Stimulated activated CD4-positive, alpha-beta T cell treated with anti-CD3 and anti-CD28 coated beads, Interleukin-1b, Interleukin-23, amount 100 ng/mL, for 48 hours (primary cell): ENCODE data around the gene SPOCK1.
"Not testable (repeated sequence)": the region's sequence is repeated elsewhere in the genome, so short reads cannot be mapped to it uniquely, and the experiment has no call there.

Source experiments
- DNase-seq: peaks from one replicate; pipeline ENCODE4 v3.0.0-alpha.2; 2020

Gene SPOCK1

DNA sequence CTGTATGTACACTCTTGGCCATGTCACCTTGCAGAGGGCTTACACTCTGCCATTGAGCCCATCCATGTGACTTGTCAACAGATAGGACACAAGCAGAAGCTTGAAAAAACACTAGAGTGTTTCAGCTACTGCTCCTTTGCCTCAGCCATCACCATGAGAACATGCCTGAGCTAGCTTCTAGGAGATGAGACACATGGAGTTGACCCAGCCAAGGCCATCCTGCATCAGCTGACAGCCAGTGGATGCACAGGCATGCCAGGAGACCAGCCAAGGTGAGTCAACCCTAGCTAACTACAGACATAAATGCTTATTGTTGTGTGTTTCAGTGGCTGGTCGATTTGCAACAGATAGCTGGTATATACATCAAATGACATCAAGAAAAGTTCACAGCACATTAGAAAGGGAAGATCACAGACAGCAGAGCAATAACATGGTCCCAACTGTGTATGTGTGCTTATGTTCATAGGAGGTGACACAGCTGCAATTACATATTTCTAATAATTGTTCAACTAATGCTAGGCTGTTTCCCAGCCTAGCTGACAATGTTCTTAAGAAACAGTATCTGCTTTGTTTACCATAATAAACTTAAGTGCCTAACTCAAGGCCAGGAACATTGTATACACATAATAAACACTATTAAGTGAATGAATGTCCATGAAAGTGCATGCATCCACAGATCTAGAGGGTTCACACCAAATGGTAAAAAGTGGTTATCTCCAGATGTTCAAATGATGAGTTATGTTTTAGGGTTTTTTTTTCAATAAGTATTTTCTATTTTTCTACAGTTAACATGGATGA lies 105.7 kb downstream of the SPOCK1 start:
- no peak for DNase-seq

DNA sequence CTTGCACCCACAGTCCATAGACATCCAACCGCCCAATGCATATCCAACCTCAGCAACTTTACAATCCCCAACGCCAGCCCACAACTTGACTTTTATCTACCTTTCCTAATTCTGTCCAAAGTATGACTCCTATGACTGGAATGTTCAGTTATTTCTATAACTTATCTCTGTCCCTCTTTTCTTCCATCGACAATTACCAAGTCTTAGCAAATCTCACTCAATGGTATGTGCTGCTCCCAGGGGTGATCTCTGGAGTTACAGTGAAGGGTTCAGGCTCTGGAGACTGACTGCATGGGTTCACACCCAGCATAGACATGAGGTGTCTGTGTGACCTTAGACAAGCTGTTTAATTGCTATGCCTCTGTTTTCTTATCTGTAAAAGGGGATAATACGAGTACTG lies 106.9 kb downstream of the SPOCK1 start:
- no peak for DNase-seq

DNA sequence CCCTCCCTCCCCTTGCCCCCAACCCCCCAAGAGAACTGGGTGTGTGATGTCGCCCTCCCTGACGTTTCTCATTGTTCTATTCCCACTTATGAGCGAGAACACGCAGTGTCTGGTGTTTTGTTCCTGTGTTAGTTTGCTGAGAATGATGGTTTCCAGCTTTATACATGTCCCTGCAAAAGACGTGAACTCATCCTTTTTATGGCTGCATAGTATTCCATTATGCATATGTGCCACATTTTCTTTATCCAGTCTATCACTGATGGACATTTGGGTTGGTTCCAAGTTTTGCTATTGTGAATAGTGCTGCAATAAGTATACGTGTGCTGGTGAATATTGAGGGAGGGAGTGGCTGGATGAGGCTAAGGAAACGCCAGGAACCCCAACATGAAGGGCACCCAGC lies 108.1 kb downstream of the SPOCK1 start:
- DNase-seq = not testable (repeated sequence)

DNA sequence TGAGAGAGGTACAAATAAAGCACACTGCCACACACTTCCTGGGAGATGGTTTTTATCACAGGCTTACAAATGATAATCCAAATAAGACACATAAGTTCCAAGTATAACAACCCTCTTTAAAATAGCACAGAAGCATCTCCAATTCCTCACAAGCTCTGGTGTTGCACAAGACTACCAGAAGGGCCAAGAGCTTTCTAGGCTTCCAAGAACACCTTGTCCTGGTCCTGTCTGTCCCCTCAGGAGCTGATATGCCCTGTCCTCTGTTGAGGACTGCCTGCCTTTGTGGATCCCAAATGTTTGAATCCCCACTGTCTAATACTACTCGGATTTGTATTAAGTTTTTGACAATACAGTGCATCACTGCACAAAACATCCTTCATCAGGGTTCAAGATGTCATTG lies 110.1 kb downstream of the SPOCK1 start:
- no peak for DNase-seq

DNA sequence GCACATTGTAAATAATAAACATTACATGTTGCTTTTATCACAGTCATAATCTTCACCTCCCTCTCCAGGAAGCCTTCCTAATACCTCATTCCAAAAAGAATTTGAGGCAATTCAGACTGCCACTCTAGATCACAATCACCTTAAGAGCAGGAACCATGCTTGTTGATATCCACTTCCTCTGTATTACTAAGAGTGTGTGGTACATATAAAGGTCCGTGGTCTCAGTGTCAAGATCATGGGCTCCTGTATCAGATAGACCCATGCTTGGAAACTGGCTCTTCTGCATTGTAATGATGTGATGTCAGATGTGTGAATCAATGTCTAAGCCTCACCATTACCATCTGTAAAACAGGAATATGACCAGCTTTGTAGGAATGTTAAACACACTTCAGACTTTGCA lies 114.1 kb downstream of the SPOCK1 start:
- DNase-seq = no peak

DNA sequence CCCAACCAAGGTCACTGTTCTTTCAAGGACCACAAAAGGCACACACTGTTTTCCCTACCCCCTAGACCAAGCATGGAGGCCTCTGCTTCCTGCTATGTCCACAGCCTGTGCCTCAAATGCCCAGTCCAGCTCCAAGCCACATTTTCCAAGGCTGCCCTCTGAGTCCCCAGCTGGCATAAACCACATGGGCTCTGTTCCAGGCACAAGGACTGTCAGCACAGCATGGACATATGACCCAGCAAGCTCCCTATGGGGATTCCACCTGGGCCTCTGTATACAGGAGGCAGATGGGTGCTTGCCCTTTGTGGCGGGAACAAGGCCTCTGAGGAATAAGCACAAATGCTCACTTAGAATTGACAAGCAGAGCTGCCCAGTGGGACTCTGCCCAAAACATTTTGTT lies 115.2 kb downstream of the SPOCK1 start:
- no peak for DNase-seq

DNA sequence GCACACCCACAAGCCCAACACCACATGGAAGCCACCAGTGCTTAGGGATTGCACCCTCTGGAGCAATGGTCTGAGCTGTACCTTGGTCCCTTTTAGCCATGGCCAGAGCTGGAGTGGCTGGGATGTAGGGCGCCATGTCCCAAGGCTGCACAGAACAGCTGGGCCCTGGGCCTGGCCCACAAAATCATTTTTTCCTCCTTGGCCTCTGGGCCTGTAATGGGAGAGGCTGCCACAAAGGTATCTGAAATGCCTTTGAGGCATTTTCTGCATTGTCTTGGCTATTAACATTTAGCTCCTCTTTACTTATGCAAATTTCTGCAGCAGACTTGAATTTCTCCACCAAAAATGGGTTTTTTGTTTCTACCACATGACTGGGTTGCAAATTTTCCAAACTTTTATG lies 117.6 kb downstream of the SPOCK1 start:
- no peak for DNase-seq

DNA sequence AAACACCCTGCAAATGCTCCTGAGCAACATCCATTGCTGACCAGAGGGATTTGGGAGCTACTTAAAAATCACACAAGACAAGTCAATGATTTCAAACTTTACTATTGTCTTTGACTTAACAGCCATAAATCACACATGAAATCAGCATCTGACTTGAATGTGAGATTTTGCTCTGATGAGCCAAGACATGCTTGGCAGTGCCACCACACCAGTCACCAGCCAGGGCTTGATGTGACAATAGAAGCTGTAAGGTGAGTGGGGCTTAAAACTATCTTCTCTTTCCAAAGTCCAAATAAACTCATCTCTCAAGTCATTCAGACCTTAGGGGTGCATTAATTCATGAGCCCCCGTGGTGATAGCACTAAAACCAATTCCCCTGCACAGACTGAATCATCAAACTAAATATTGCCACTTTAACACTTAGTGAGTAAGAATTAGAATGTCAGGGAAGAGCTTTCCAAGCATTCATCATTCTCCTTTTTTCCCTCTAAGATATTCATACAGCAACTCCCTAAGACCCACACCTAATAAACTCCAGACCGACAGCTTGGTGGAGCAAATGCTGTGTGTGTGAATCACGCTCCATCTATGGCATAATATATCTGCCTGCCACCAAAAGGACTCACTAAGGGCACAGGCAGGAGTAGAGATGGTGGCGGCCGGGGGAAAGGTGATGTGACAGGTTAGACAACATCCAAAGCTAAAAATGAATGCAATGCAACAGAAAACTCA lies 119.4 kb downstream of the SPOCK1 start:
- DNase-seq = no peak

DNA sequence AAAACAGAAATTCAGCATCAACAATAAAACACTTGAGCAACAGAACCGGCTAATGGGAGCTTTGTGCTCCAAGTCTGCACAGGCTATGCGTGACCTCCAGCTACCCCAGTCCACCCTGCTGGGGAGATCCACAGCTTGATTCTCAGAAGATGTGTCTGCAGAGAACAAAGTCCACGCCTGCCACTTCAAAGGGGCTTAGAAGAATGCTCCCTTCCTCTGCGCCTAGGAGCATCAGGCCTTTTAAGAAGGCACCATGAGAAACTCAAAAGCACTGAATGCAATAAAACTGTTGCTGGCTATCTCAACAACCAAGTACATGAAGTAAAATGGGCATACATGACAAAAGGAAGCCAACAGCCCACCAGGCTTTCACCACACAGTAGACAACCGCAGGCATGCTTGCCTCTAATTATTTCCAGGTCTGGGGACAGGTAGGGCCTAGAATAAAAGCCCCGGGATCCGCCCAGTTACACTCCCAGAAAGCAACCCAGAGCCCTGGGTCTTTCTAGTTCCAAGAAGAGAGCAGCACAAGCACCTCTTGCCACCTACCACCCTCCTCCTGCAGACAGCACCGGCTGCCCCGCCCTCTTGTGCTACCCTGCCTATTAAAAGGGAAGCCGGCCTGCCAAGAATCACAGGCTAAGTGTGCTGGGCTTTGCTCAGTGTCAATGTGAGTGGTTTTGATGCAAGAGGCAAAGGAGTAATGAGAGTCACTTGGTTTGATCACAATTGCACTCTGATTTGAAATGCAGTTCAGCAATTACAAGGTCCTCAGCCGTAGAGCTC lies 123.2 kb downstream of the SPOCK1 start:
- DNase-seq = no peak

DNA sequence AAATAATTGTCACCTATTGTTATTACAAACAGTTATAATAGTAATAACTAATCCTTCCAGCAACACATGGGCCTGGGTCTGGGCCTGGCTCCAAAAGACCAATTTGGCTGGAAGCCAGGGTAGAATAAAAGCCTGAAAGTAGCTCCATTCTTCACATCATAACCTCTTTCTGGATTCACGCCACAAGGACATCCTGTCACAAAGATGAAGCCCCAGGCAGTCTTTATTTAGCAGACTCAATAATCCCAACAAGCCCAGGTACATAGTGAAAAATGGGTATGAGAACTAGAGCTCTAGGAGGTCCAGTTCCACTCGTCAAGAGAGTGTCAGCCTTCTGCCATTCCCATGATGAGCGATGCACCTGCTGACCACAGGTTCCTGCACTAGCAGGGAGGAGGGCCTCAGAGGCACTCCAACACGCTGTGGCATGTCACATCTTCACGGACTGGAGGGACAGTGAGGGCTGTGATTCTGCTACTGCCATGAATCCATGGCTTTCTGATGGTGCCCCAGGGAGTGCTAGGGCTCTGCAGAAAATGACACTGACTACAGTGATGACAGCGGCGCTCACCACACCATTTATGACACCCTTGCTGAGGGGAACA lies 124.9 kb downstream of the SPOCK1 start:
- DNase-seq = no peak

DNA sequence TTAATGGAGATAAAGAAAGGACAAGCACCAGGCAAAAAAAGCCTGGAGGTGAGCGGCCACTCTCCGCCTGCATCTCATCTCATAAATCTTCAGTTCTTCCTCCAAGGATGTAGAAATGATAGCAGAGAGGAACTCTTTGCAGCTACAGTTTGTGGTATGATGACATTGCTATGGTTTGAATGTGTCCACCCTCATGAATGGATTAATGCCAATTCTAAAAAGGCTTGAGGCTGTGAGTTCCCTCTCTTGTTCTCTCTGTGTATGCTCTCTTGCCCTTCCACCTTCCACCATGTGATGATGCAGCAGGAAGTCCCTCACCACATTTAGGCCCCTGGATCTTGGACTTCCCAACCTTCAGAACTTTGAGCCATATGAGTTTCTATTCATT lies 126.4 kb downstream of the SPOCK1 start:
- DNase-seq = no peak

DNA sequence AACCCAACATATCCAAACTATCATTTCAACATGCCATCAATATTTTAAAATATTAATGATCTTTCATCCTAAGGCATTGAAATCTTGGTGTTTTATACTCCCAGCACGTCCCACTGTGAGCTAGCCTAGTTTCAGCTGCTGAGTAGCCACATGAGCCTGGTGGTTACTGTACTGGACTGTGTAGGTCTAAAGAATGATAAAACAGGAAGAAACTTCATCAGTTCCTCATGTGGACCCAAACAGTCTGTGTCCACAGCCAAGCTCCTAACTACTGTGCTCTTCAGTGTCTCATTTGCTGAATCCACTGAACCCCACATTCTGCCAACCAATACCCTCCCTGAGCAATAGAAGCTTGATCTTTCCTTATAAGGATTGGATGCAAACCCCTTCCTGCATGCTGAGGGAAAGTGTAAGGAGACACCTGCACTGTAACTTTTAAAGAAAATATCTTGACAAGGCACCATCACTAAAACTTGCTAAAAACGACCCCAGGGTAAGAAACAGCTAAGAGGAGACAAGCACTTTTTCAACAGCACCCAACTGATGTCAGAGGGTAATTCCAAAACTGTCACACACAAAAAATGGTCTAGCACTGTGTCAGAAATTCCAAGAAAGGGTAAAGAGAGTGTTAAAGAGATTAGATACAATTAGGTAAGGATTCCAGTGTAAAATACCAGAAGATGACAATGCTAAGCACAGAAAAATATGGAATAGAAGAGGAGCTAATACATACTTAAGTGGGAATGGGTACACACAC lies 126.9 kb downstream of the SPOCK1 start:
- no peak for DNase-seq

DNA sequence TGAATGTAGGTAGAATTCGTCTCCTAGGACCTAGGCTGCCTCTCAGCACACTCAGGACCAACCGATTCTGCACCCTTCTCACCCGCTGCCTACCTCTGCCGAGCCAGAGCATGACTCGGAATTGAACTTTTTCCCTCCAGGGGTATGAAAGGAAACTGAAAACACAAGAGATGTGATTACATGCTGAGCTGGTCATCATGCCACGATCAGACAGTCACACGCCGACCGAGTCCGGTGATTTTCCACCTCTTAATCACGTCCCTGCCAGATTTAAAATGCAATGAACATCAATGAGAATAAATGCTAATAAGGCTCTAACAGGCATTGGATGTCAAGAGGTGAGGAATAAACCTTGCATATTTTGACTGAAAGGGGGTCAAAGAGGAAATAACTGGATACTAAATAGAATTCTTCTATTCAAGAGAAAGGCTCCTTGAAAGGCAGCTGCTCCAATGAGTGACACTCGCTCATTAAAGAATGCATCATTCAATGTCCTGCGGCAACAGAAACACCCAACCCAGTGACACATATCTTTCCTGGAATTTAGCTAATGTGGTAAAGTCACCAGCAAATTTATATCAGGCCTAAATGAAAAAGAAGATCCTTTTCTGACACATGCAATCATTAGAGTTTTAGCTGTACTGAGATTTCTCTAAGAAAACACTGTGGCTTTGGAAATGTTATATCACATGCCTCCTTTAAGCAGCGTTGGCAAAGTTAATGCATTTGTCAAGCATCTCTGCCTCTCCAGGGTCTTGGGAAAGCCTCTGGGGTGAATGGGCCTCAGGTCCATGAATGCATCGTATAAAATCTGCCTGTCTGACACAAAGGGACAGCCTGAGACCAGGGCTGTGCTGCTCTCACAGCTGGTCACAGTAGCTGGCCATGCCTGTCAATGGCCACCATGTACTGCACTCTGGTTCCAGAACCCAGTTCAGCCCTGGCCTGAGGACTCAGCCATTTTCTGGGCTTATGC lies 128.7 kb downstream of the SPOCK1 start:
- DNase-seq = no peak

DNA sequence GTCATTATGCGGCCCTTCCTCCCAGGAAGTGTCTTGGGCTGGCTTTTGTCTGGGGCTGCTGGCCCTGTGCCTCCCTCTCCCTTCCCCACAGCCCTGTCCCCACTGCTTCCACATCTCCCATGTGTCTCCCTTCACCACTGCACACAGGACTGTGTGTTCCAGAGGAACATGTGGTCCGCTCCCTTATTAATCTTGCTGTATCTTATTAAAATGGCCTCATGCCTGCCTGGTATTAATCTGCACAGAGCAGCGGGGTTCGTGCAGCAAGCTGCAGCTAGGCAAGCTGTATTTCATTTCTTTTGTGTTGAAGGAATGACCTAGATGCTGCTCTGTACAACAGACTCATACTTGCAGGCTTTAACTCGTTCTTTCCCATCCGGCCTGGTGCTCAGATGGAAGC lies 130.5 kb downstream of the SPOCK1 start:
- DNase-seq = no peak

DNA sequence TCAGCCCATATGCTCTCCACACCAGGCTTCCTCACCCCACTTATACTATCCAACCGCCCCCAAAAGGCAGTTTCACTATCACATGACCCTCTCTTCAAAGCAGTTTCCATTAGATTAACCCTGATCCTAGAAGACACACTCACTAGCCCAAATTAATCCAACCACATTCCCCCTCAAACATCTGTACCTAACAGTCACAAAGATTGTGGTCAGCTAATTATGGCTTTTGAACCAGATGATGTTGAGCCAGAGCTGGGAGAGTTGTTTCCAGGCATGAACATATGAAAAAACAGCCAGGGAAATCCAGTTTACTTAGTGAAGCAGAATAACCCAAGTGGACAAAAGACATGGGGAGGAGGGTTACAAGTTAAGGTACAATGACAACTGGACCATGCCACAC lies 131.2 kb downstream of the SPOCK1 start:
- DNase-seq = no peak

DNA sequence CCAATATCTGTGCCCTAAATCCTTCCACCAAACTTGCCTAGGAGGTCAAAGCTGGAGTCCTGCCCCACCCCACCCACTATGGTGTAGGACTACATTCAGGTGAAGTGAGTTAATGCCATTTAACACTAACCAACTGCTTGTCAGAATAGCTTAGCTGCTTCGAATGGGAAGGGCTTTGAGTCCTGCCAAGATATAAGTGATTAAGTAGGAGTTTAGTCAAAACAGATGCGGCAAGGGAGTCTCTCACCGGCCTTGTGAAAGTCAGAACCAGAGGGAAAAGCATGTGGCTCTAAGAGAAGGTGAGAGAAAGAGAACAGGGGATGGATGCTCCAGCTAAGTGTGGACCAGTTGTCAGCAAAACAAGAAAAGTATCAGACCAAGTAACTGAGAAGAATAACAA lies 132.6 kb downstream of the SPOCK1 start:
- DNase-seq = no peak

DNA sequence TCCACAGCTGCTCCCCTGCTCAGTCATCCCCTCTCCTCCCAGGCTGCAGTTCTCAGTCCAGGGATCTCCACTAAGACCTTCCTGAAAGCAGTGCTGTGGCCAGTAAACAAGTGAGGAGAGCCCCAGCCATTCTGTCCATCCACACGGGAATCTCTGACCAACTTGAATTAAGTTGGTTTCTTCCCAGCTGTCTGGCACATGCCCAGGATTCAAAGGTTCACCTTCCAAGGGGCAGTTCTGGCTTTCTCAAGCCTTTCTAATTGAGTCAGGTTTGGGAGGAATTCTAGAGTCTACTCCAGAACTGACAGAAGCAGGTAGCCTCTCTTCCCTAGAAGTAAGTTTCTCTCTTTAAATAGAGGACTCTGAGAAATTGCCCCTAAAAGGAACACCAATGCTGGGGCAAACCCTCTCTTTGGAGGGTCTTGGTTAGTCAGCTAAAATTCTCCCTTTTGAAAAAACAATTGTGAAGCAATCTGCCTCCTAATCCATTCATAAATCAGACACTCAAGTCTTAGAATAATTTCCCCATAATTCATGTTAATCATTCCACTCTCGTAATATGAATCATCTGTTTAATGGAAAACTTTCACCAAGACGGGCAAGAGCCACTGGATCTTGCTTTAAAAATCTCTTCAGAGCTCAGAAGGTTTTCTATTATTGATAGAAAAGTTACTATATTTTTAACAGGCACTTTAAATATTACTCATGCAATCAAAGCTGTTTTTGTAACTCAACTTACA lies 133.8 kb downstream of the SPOCK1 start:
- no peak for DNase-seq

DNA sequence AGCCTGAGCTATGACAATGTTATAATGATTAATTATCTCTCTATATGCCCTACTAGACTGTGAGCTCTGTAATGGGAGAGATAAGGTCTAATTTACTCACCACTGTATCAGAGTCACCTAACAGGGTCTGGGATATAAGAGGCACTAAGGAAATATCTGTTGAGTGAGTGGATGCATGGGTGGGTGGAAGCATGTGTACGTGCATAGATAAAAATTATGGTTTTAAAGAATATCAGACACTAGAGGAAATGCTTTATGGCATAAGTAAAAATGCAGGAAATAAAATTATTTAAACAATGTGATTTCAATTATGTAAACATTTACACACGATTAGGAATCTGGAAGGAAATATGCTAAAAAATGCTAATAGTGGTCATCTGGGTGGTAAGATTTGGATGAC lies 137.8 kb downstream of the SPOCK1 start:
- DNase-seq = no peak

DNA sequence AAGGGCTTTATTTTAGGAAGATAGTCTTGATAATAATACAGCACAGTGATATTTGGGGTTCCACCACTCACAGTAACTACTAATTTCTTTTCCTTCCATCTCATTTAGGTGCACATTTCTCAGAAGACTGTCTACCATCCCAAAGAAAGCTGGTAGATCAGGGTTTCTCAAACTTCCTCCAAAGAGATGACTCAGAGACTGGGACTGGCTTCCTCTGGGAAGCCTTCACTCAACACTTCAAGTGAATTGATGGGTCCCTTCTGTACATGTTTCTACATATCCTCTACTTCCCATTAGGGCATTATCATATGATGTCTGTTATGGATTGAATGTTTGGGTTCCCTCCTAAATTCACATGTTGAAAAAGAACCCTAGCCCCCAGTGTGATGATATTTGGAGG lies 138.5 kb downstream of the SPOCK1 start:
- no peak for DNase-seq

DNA sequence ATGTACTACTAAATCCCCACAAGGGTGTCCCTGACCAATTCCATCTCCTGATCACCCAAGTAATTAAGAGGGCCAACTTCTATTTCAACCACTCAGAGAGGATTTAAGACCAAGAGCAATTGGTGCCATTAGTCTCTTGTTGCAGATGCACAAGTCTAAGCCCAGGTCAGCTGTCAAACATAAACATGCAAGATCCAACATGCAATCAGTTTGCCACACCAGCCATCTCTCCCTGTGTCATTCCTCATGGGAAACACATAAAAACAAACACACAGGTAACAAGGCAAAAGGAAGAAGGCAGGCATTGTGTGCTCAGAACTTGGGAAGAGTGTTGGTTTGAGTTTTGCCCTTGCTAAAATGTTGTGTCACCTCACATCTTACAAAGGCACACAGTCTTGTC lies 139.2 kb downstream of the SPOCK1 start:
- DNase-seq = no peak

DNA sequence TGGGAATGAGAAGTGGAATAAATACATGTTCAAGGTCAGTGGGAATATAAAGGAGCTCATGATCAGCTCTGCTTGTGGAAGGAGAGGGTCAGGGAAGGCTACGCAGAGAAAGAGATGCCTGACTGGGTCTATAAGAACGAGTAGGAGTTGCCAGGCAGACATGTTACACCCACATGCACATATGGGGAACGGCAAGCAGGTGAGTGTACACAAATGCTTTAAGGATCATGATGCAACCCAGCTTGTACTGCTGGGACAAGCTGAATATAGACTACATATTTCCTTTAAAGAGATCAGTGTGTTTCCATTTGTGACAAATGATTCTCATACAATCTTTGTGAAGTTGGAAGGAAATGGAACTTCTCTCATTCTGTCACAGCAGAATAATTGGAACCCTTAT lies 141.7 kb downstream of the SPOCK1 start:
- DNase-seq = no peak
